ENCODE results near the gene LAMC2. TPM values are rescaled to one million over a fixed set of nuclear protein-coding genes. Genes with fewer than 3 reads are reported as not detected.

Gene LAMC2
- total RNA-seq, 1 donor from 2014 or later = 13.9 TPM

- H2AFZ ChIP-seq (ENCODE audit: low read depth, low read length) = peak overlapping the region; percentile 69
- no peaks in the 10 kb centered on the region for H3K36me3 ChIP-seq (ENCODE audit: insufficient read depth, low read length)
- H3K36me3 Mint-ChIP-seq (ENCODE audit: low read depth, unreplicated experiment) = no peaks in the 10 kb centered on the region
- H3K4me3 Mint-ChIP-seq (ENCODE audit: unreplicated experiment) = no peak overlapping the region
- H3K4me3 ChIP-seq (ENCODE audit: insufficient read depth, low read depth, low read length) = peak overlapping the region; percentile 22
- H3K9me3 Mint-ChIP-seq (ENCODE audit: unreplicated experiment) = no peaks in the 10 kb centered on the region
- no peaks in the 10 kb centered on the region for H4K20me1 ChIP-seq (ENCODE audit: insufficient read depth, low read length)
- H3K27ac ChIP-seq (ENCODE audit: low read depth, low read length) = peak overlapping the region; percentile 96
- H3K9me3 ChIP-seq (ENCODE audit: insufficient read depth, low read depth, low read length) = no peaks in the 10 kb centered on the region
- peaks cover 33% of the 10 kb centered on the region for H3K4me1 ChIP-seq (ENCODE audit: insufficient read depth, low read length)
- DNase-seq (ENCODE audit: low read depth) = peak; percentile 81
- no peak for TF ChIP-seq CTCF (IDR thresholded peaks at IDR 0.05; ENCODE audit: insufficient read depth, low read depth, low read length)
- TF ChIP-seq EZH2 (IDR thresholded peaks at IDR 0.05; ENCODE audit: insufficient read depth, low read length) = no peak
- H3K27me3 ChIP-seq (ENCODE audit: insufficient read depth, low read length) = no peaks in the 10 kb centered on the region
- no peaks in the 10 kb centered on the region for H3K27me3 Mint-ChIP-seq (ENCODE audit: low read depth, unreplicated experiment)
- peak overlapping the region; percentile 76 for H3K9ac ChIP-seq (ENCODE audit: low read length)
- H3K27ac Mint-ChIP-seq (ENCODE audit: unreplicated experiment) = peak overlapping the region; percentile 79
- no peaks in the 10 kb centered on the region for H3K79me2 ChIP-seq (ENCODE audit: insufficient read depth, low read length)
- peaks cover 25% of the 10 kb centered on the region for H3K4me1 Mint-ChIP-seq (ENCODE audit: low read depth, unreplicated experiment)
- H3K4me2 ChIP-seq (ENCODE audit: low read length) = peak overlapping the region; percentile 70
- no peak for FAIRE-seq
Measured at GRCh38 chr1:183277821-183278738, 92.0 kb downstream of the LAMC2 start.

GRCh38 chr1:183278739-183279591 is 92.9 kb downstream of the LAMC2 start:
- Histone ChIP-seq H3K27ac (ENCODE audit: low read depth, low read length) (peak overlapping the region; percentile 96), H3K4me1 (ENCODE audit: insufficient read depth, low read length) (peaks cover 29% of the 10 kb centered on the region), H3K36me3 (ENCODE audit: insufficient read depth, low read length) (no peaks in the 10 kb centered on the region), H3K27me3 (ENCODE audit: insufficient read depth, low read length) (no peaks in the 10 kb centered on the region), H3K4me3 (ENCODE audit: insufficient read depth, low read depth, low read length) (no peak overlapping the region), H4K20me1 (ENCODE audit: insufficient read depth, low read length) (no peaks in the 10 kb centered on the region), H3K79me2 (ENCODE audit: insufficient read depth, low read length) (no peaks in the 10 kb centered on the region), H2AFZ (ENCODE audit: low read depth, low read length) (peak overlapping the region; percentile 69), H3K4me2 (ENCODE audit: low read length) (peak overlapping the region; percentile 70), H3K9me3 (ENCODE audit: insufficient read depth, low read depth, low read length) (no peaks in the 10 kb centered on the region), H3K9ac (ENCODE audit: low read length) (peak overlapping the region; percentile 76)
- TF ChIP-seq EZH2 (IDR thresholded peaks at IDR 0.05; ENCODE audit: insufficient read depth, low read length) (no peak), CTCF (IDR thresholded peaks at IDR 0.05; ENCODE audit: insufficient read depth, low read depth, low read length) (no peak)
- Mint-ChIP-seq H3K27ac (ENCODE audit: unreplicated experiment) (peak overlapping the region; percentile 79), H3K4me3 (ENCODE audit: unreplicated experiment) (no peak overlapping the region), H3K4me1 (ENCODE audit: low read depth, unreplicated experiment) (peaks cover 22% of the 10 kb centered on the region), H3K9me3 (ENCODE audit: unreplicated experiment) (no peaks in the 10 kb centered on the region), H3K27me3 (ENCODE audit: low read depth, unreplicated experiment) (peaks cover 6% of the 10 kb centered on the region), H3K36me3 (ENCODE audit: low read depth, unreplicated experiment) (no peaks in the 10 kb centered on the region)
- FAIRE-seq (peak; percentile 39), DNase-seq (ENCODE audit: low read depth) (peak; percentile 87)
